WTC11 (cell line): ENCODE measurements around the gene ARHGAP22. TPM values are rescaled to one million over a fixed set of nuclear protein-coding genes. Genes with fewer than 3 reads are reported as not detected.

Source experiments
- ATAC-seq: fragments of 200-7000 bp; cut with Tn5 transposase; 2 replicates; pipeline ENCODE4 v1.10.0; 2021; ENCODE audit warnings: mild to moderate bottlenecking, moderate library complexity
- CTCF ChIA-PET: fragments of 300-600 bp; sonication (Branson Sonifier 250); formaldehyde crosslinking; loops from one replicate; lab custom pipeline; 2021; ENCODE audit warnings: antibody characterized with exemption; lab: Charles Lee
- POLR2A ChIA-PET: fragments of 350-600 bp; sonication (Branson Sonifier 250); formaldehyde crosslinking; loops from one replicate; lab custom pipeline; 2021; ENCODE audit warnings: antibody characterized with exemption; lab: Charles Lee
- DNase-seq: peaks from one replicate; pipeline ENCODE4 v3.0.0; 2021; ENCODE audit warnings: low spot score
- H3K27ac Mint-ChIP-seq: 2 replicates; pipeline ENCODE4 v1.8.0; 2021; ENCODE audit warnings: mixed read lengths
- H3K27me3 Mint-ChIP-seq: 2 replicates; pipeline ENCODE4 v1.8.0; 2021; ENCODE audit warnings: low read depth, mild to moderate bottlenecking, moderate library complexity, mixed read lengths
- H3K36me3 Mint-ChIP-seq: 2 replicates; pipeline ENCODE4 v1.8.0; 2021; ENCODE audit warnings: mixed read lengths
- H3K4me1 Mint-ChIP-seq: 2 replicates; pipeline ENCODE4 v1.8.0; 2022; ENCODE audit warnings: mixed read lengths
- H3K4me3 Mint-ChIP-seq: 2 replicates; pipeline ENCODE4 v1.8.0; 2021; ENCODE audit warnings: mild to moderate bottlenecking, moderate library complexity, mixed read lengths
- H3K9me3 Mint-ChIP-seq: 2 replicates; pipeline ENCODE4 v1.8.0; 2021; ENCODE audit warnings: mixed read lengths
- ATF6 ChIP-seq: sonication (generic); formaldehyde crosslinking; IDR thresholded peaks from 2 replicates; pipeline ENCODE4 v1.8.1; 2023; ENCODE audit warnings: mild to moderate bottlenecking, missing genetic modification reagents
- CTCF ChIP-seq: fragments of 200-600 bp; IDR thresholded peaks from 2 replicates; pipeline ENCODE4 v1.8.0; 2022; ENCODE audit warnings: antibody characterized with exemption
- E2F1 ChIP-seq: sonication (generic); formaldehyde crosslinking; IDR thresholded peaks from 2 replicates; pipeline ENCODE4 v1.8.0; 2022; ENCODE audit warnings: mild to moderate bottlenecking, missing genetic modification reagents
- FOXJ3 ChIP-seq: sonication (generic); formaldehyde crosslinking; IDR thresholded peaks from 2 replicates; pipeline ENCODE4 v1.9.0; 2021; ENCODE audit warnings: missing genetic modification reagents, mild to moderate bottlenecking, borderline replicate concordance
- FOXK1 ChIP-seq: sonication (generic); formaldehyde crosslinking; IDR thresholded peaks from 2 replicates; pipeline ENCODE4 v1.8.0; 2022; ENCODE audit warnings: mild to moderate bottlenecking, moderate library complexity, missing genetic modification reagents
- GTF2I ChIP-seq: fragments of 250-450 bp; sonication (Bioruptor Pico); conservative IDR thresholded peaks from 2 replicates; pipeline ENCODE4 v1.4.0; 2021; ENCODE audit warnings: mild to moderate bottlenecking
- IRF2 ChIP-seq: sonication (generic); formaldehyde crosslinking; IDR thresholded peaks from 2 replicates; pipeline ENCODE4 v1.8.0; 2022; ENCODE audit warnings: low read depth, missing genetic modification reagents, borderline replicate concordance
- JUN ChIP-seq: sonication (generic); formaldehyde crosslinking; IDR thresholded peaks from 2 replicates; pipeline ENCODE4 v1.8.0; 2023; ENCODE audit warnings: mild to moderate bottlenecking, missing genetic modification reagents
- NFE2L1 ChIP-seq: sonication (generic); formaldehyde crosslinking; IDR thresholded peaks from 2 replicates; pipeline ENCODE4 v1.8.1; 2023; ENCODE audit warnings: missing genetic modification reagents
- NFYB ChIP-seq: sonication (generic); formaldehyde crosslinking; conservative IDR thresholded peaks from 2 replicates; pipeline ENCODE4 v1.8.0; 2022; ENCODE audit warnings: low read depth, missing genetic modification reagents
- ZBTB21 ChIP-seq: sonication (generic); formaldehyde crosslinking; IDR thresholded peaks from 2 replicates; pipeline ENCODE4 v1.8.1; 2023; ENCODE audit warnings: mild to moderate bottlenecking, missing genetic modification reagents, borderline replicate concordance
- ZNF138 ChIP-seq: sonication (generic); formaldehyde crosslinking; conservative IDR thresholded peaks from 2 replicates; pipeline ENCODE4 v1.8.1; 2022; ENCODE audit warnings: mild to moderate bottlenecking, moderate library complexity, missing genetic modification reagents
- total RNA-seq: library from RNA; stranded (reverse); gene quantifications from 3 replicates; pipeline ENCODE4 v1.2.3, GENCODE V29; 2021
- TF ChIP-seq, protein P1 (sequence below): fragments of 250-450 bp; sonication (Bioruptor Pico); IDR thresholded peaks from 2 replicates; pipeline ENCODE4 v1.9.0; 2021; ENCODE audit warnings: mild to moderate bottlenecking, borderline replicate concordance

Gene ARHGAP22
- total RNA-seq, 1 experiment from 2014 or later = 8.6 TPM

DNA sequence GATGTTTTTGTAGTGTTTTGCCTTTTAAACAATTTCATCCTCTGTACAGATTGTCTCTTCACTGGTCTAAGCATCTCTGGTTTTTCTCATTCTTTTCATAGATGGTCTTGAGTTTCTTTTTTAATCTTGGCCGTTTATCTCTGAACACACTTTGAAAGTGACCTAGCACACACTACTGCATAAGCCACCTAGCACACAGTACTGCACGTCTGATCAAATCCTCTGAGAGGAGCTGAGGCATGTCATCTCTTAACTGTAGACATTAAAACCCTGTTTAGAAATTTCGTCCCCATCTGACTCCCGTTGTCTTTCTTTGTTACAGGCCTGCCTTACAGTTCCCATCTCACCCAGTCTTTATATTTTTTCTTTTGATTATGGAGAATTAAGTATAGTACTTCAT lies 198.2 kb downstream of the ARHGAP22 start:
- TF ChIP-seq, protein P1, sequence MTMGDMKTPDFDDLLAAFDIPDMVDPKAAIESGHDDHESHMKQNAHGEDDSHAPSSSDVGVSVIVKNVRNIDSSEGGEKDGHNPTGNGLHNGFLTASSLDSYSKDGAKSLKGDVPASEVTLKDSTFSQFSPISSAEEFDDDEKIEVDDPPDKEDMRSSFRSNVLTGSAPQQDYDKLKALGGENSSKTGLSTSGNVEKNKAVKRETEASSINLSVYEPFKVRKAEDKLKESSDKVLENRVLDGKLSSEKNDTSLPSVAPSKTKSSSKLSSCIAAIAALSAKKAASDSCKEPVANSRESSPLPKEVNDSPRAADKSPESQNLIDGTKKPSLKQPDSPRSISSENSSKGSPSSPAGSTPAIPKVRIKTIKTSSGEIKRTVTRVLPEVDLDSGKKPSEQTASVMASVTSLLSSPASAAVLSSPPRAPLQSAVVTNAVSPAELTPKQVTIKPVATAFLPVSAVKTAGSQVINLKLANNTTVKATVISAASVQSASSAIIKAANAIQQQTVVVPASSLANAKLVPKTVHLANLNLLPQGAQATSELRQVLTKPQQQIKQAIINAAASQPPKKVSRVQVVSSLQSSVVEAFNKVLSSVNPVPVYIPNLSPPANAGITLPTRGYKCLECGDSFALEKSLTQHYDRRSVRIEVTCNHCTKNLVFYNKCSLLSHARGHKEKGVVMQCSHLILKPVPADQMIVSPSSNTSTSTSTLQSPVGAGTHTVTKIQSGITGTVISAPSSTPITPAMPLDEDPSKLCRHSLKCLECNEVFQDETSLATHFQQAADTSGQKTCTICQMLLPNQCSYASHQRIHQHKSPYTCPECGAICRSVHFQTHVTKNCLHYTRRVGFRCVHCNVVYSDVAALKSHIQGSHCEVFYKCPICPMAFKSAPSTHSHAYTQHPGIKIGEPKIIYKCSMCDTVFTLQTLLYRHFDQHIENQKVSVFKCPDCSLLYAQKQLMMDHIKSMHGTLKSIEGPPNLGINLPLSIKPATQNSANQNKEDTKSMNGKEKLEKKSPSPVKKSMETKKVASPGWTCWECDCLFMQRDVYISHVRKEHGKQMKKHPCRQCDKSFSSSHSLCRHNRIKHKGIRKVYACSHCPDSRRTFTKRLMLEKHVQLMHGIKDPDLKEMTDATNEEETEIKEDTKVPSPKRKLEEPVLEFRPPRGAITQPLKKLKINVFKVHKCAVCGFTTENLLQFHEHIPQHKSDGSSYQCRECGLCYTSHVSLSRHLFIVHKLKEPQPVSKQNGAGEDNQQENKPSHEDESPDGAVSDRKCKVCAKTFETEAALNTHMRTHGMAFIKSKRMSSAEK = no peak
- no peak for TF ChIP-seq ZBTB21 (CRISPR knock-in tag)
- no peak for TF ChIP-seq CTCF
- H3K27me3 Mint-ChIP-seq = no peaks in the 10 kb centered on the region
- H3K36me3 Mint-ChIP-seq = peaks cover 19% of the 10 kb centered on the region
- ATAC-seq (no peak), DNase-seq (no peak)
- ChIA-PET CTCF (interaction anchor here (1.5 kb wide), 1 partner anchor 38 kb away, joined by 4 read pairs; no protein-coding TSS in a partner anchor), POLR2A (no interaction called here)
- no peaks in the 10 kb centered on the region for H3K4me1 Mint-ChIP-seq
- H3K27ac Mint-ChIP-seq = no peak overlapping the region
- no peak overlapping the region for H3K4me3 Mint-ChIP-seq
- no peaks in the 10 kb centered on the region for H3K9me3 Mint-ChIP-seq

DNA sequence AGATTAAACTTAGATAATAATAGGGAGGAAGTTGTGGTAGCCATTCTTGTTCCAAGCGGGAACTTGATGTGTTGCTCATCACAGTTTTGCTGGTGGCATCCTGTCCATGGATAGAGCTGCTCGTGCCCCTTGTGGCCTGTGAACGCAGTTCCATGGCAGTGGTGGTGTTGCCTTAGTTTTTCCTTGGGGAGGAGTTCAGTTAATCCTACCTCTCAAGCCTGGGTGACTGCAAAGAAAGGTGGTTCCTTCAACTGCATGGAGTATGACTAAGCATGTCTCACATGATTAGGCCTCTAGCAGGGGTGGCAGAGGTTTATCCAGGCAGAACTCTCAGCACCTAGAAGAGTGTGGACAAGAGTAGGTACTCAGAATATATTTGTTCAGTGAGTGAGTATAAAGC lies 198.7 kb downstream of the ARHGAP22 start:
- DNase-seq (no peak), ATAC-seq (peak; percentile 77)
- peaks cover 2% of the 10 kb centered on the region; the same call in 1 of the 2 replicates for H3K4me1 Mint-ChIP-seq
- POLR2A ChIA-PET = no interaction called here
- H3K27me3 Mint-ChIP-seq = no peaks in the 10 kb centered on the region
- no peak overlapping the region for H3K4me3 Mint-ChIP-seq
- peaks cover 17% of the 10 kb centered on the region for H3K36me3 Mint-ChIP-seq
- CTCF ChIA-PET = interaction anchor here (0.9 to 1.5 kb wide), 3 partner anchors 38 to 42 kb away, joined by 3 to 4 read pairs (median 3); no protein-coding TSS in a partner anchor
- TF ChIP-seq E2F1 (no peak), ZNF138 (CRISPR knock-in tag) (no peak)
- H3K27ac Mint-ChIP-seq = no peak overlapping the region; the same call in 1 of the 2 replicates
- H3K9me3 Mint-ChIP-seq = no peaks in the 10 kb centered on the region

GRCh38 chr10:48404646-48405045 lies 200.2 kb downstream of the ARHGAP22 start:
- ATAC-seq (no peak), DNase-seq (no peak)
- CTCF ChIA-PET = no interaction called here
- no peak overlapping the region for H3K4me3 Mint-ChIP-seq
- TF ChIP-seq FOXJ3 (no peak), NFYB (no peak), ATF6 (CRISPR knock-in tag) (no peak), NFE2L1 (CRISPR knock-in tag) (no peak), FOXK1 (no peak), IRF2 (no peak), JUN (no peak), GTF2I (CRISPR knock-in tag) (no peak)
- TF ChIP-seq, all 79 proteins: peak for 0
- Mint-ChIP-seq H3K36me3 (peaks cover 2% of the 10 kb centered on the region; the same call in 1 of the 2 replicates), H3K4me1 (peaks cover 16% of the 10 kb centered on the region), H3K9me3 (no peaks in the 10 kb centered on the region), H3K27ac (no peak overlapping the region), H3K27me3 (no peaks in the 10 kb centered on the region)
- POLR2A ChIA-PET = no interaction called here
